HG03521 (cell line): Measurements from ENCODE around the gene C14orf93.

Experiments used
- ATAC-seq: cut with Tn5 transposase; IDR thresholded peaks from one replicate; pipeline ENCODE4 v1.9.1; 2021; ENCODE audit warnings: mild to moderate bottlenecking, moderate library complexity; ENCODE audit not compliant: unreplicated experiment

Gene C14orf93

GRCh38 chr14:23045419-23046357 lies 35.7 kb upstream of the C14orf93 start:
- ATAC-seq, result no peak

DNA sequence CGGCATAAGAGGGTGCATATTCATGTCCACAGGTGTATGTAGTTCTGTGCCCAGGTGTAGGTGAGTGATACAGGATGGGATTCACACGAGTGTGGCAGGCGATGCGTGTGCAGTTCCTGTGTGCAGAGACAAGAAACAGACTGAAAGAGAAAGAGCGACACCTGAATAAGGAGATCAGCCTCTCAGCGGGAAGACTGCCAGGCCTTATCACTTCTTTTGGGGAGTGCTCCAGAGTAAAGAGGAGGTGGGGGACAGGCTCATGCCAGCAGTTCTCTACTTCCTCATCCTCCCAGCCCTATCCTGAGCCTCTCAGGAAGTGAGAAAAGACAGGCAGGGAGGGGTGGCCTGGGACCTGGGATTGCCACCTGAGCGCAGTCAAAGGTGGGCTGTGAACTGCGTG lies 34.9 kb upstream of the C14orf93 start:
- no peak for ATAC-seq

GRCh38 chr14:23043754-23044153 lies 33.8 kb upstream of the C14orf93 start:
- no peak for ATAC-seq

DNA sequence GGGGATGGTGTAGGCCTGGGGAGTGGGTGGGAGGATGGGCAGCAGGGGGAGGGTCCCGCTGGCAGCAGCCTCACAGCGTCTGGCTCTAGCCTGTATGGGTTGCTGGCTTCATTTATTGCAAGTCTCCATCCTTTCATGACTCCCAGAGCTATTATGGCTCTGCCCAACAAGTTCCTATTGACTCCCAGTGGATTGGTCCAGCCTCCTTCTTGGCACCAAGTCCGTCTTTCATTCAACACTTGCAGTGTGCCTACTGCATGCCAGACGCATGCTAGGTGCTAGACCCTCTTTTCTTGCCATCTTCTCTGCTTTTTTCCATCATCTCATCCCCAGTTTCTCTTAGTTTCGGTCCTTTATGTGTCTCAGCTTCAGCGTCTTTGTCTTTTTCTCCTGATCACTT lies 33.2 kb upstream of the C14orf93 start:
- ATAC-seq, result no peak

- ATAC-seq, result no peak
These were observed 32.4 kb upstream of the C14orf93 start, which contains the start of gene PSMB11 for GRCh38 chr14:23042162-23042965. Gene PSMB11, plus strand, starts transcription at chr14:23042212. Its CDS starts 14 bp downstream, at chr14:23042226.

- no peak for ATAC-seq
These were observed 31.8 kb upstream of the C14orf93 start for GRCh38 chr14:23041729-23042128.

DNA sequence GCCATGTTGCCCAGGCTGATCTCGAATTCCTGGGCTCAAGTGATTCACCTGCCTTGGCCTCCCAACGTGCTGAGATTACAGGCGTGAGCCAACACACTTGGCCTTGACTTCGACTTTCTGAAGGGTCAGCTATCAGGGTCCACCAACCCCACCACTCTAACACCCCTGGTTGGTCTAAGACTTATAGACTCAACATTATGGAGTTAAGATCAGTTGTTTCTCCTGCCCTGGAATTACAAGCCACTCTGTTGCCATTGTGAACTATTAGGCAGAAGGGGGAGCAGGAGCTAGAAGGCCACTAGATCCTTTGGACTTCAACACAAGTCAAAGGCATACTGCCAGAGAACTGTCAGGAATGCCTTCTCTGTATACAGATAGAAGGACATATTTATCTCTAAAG lies 30.2 kb upstream of the C14orf93 start:
- ATAC-seq, result no peak

- ATAC-seq, result no peak
These were observed 25.6 kb upstream of the C14orf93 start for GRCh38 chr14:23035303-23036144.

DNA sequence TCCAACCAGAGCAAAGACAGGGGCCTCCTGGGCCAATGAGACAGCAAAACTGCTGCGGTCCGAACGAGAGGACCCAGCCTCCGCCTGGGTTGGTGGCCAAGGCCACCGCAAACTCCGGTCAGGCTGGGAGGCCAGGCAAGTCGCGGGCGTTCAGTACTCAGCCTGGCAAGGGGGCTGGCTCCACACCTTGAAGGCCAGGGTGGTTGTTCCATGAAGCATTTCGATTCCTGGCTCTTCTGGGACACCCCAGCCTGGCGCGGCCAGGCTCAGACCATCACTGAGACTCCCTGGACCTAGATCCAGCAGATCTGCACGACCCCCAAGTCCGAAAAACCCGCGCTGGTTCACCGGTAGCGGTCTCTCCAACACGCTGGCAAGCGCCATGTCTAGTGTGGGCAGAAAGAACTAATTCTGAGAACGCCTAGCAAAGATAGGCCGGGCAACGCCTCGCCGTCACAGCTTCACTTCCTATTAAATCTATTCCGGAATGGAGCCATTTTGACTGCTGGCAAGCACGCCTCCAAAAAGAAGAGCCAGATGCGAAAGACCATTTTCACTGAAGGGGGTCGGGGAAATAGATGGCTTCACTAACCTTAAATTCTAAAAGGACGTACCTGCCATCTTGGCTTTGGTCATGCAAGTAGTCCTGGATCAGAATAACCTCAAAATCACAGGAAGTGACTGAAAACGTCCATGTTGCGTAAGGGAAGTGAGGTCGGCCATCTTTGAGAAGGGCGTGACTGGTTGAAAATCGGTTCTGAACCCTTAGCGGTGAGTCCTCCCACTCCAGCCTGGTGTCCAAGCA lies 24.8 kb upstream of the C14orf93 start, which contains the start of gene PSMB5:
Gene PSMB5, minus strand, starts transcription at position 403 of the 805 bp plus-strand sequence. Its CDS starts 19 bp downstream, at position 384.
- peak; percentile 92 for ATAC-seq

DNA sequence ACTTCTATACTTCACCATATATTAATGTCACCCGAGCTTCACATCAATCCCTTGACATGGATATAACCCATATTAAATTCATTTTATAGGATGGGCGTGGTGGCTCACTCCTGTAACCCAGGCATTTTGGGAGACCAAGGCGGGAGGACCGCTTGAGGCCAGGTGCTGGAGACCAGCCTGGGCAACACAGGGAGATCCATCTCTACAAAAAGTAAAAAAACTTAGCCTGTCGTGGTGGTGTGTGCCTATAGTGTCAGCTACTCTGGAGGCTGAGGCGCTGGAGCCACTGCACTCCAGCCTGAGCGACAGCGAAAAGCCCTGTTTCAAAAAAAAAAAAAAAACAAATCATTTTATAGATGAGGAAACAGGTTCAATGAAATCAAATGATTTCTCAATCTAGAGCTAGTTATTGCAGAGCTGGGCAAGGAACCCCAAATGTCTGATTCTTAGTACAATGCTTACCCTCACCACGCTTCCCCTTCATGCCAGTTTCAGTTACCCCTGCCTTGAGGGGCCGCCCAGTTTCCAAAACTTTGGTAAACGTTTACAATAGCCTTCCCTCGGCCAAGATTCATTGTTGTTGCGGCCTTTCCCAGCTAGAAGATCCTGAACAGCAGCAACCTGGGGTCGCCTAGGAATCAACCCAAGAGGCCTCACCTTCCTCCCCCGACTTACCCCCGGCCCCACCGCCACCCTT lies 24.0 kb upstream of the C14orf93 start:
- ATAC-seq, result no peak

DNA sequence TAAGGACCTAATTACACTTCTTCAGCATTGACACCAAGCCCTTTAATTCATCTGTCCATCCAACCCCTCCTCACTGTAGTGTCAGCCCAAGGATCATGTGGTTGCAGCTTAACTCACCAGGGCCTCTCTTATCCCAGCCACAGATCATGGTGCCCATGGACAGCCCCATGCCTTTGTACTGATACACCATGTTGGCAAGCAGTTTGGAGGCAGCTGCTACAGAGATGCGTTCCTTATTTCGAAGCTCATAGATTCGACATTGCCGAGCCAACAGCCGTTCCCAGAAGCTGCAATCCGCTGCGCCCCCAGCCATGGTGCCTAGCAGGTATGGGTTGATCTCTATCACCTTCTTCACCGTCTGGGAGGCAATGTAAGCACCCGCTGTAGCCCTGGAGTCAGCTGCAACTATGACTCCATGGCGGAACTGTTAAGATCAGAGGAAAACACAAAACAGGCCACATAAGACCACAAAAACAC lies 23.3 kb upstream of the C14orf93 start:
- no peak for ATAC-seq

DNA sequence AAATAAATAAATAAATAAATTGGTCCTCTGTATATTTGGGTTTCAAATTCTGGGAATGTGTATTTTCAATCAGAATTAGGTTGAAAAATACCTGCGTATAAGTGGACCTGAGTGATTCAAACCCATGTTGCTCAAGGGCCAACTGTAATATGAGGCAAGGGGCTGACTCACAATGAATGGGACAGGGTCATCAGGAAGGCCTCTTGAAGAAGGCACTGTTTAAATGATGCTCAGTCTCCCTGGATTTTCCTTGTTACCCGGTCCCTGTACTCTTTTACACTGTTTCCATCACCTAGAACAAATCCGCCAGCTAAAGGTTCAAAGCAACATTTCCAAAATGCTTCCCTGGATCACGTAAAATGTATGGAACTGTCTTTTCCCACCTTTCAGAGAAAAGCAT lies 21.0 kb upstream of the C14orf93 start:
- no peak for ATAC-seq

DNA sequence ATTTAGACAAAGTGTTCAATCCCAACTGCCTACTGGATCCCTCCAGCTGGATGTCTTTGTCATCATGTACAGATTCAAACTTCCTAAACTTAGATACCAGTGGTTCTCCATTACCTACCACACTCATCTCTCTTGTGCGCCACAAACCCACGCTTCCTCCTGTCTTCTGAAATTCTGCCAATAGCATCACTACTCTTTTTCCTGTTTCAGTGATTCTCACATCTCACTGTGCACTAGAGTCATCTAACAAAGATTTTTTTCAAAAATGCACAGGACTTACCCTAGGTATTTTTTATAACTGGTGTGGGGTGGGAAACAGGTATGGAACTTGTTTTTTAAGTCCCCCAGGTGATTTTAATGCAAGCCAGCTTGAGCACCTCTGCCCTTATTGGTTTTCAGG lies 18.9 kb upstream of the C14orf93 start:
- no peak for ATAC-seq

- no peak for ATAC-seq
These were observed 15.3 kb upstream of the C14orf93 start for GRCh38 chr14:23025151-23025814.

DNA sequence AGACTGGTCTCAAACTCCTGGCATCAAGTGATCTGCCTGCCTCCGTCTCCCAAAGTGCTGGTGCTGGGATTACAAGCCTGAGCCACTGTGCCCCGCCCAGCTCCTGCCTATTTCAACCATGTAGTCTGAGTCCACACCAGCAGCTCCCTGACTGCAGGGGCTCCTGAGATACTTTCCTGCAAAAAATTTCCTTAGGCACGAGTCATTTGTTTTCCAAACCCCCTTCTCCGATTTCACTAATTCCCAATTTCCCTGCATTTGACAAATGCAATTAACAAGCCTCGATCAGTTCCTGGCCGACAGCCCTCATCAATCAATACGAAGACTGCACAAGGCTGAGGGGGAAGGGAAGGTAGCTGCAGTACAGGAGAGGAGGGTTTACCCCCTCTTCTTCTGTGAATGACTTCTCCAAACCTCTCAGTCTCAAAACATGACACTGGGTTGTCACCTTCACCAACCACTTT lies 14.7 kb upstream of the C14orf93 start:
- ATAC-seq, result no peak

- no peak for ATAC-seq
These were observed 13.8 kb upstream of the C14orf93 start for GRCh38 chr14:23023795-23024152.

- ATAC-seq, result no peak
These were observed 13.3 kb upstream of the C14orf93 start for GRCh38 chr14:23023022-23023794.

GRCh38 chr14:23021889-23022442 lies 12.0 kb upstream of the C14orf93 start:
- ATAC-seq, result no peak
